Measurements from ENCODE around the gene AKT1. TPM values are rescaled to one million over a fixed set of nuclear protein-coding genes. Genes with fewer than 3 reads are reported as not detected.
A peak's percentile ranks its signal among the peaks of the same experiment; 100 is the strongest.

The AKT1 gene
- total and polyA plus RNA-seq, 12 donors: 95.7 to 152 (median 137) TPM

DNA sequence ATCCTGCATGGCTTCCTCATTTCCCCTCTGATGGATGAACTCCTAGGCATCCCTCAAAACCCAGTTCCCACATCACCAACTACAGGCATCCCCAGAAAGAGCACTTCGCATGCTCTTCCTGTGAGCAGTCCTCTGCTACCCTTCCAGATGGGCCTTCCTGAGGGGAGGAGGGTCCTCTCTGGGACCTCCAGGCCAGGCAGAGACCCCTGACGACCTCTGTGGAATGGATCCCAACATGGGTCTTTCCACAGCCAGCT lies 1.9 kb downstream of the AKT1 start:
- WGBS, 2 donors: 92 to 97% methylated on average over 2 of the region's 2 CpGs
- peaks cover 26 to 72% (median 65%) of the 10 kb centered on the region in 9 donors for H3K4me1 ChIP-seq
- H3K27ac ChIP-seq: peak overlapping the region in 6 of 10 donors; percentile 54 to 93 (median 90)
- intact Hi-C loops (cut with DNase I): loop anchor here in 3 of 10 donors (5.0 kb wide), 2 partner anchors 36 to 41 kb away; partner anchors contain the start of gene SIVA1 (in 2 of the 3)
- no peaks in the 10 kb centered on the region for H3K27me3 ChIP-seq
- H3K36me3 ChIP-seq: peaks cover 0 to 40% (median 4%) of the 10 kb centered on the region in 9 donors
- H3K4me3 ChIP-seq: peak overlapping the region in 7 of 10 donors; percentile 71 to 92 (median 86)
- ATAC-seq: no peak
- TF ChIP-seq CTCF (IDR thresholded peaks at IDR 0.05): no peak
- no peak for DNase-seq
- no peaks in the 10 kb centered on the region for H3K9me3 ChIP-seq

GRCh38 chr14:104792945-104793702 lies 2.4 kb downstream of the AKT1 start:
- Histone ChIP-seq H3K27ac (peak overlapping the region in 7 of 10 donors; percentile 54 to 93 (median 89)), H3K4me3 (peak overlapping the region in 4 of 10 donors; percentile 71 to 92 (median 86)), H3K4me1 (peaks cover 26 to 74% (median 68%) of the 10 kb centered on the region in 9 donors), H3K9me3 (no peaks in the 10 kb centered on the region), H3K27me3 (no peaks in the 10 kb centered on the region), H3K36me3 (peaks cover 0 to 45% (median 4%) of the 10 kb centered on the region in 9 donors)
- TF ChIP-seq CTCF (IDR thresholded peaks at IDR 0.05): no peak
- WGBS, 2 donors: 85% methylated on average over 16 of the region's 16 CpGs
- intact Hi-C loops (cut with DNase I): loop anchor here in 3 of 10 donors (5.0 kb wide), 2 partner anchors 36 to 41 kb away; partner anchors contain the start of gene SIVA1 (in 2 of the 3)
- DNase-seq: no peak
- no peak for ATAC-seq

GRCh38 chr14:104792101-104792884 lies 3.3 kb downstream of the AKT1 start:
- ATAC-seq (peak; percentile 36 to 83 (median 75)), DNase-seq (peak; percentile 72)
- TF ChIP-seq CTCF (IDR thresholded peaks at IDR 0.05): no peak
- H3K9me3 ChIP-seq: no peaks in the 10 kb centered on the region
- no peak overlapping the region for H3K4me3 ChIP-seq
- H3K27me3 ChIP-seq: no peaks in the 10 kb centered on the region
- H3K36me3 ChIP-seq: peaks cover 0 to 53% (median 4%) of the 10 kb centered on the region in 9 donors
- intact Hi-C loops (cut with DNase I): loop anchor here in 3 of 10 donors (5.0 kb wide), 2 partner anchors 35 to 40 kb away; partner anchors contain the start of gene SIVA1 (in 2 of the 3)
- WGBS, 2 donors: 67 to 72% methylated on average over 25 of the region's 25 CpGs
- H3K27ac ChIP-seq: peak overlapping the region in 9 of 10 donors; percentile 2 to 89 (median 66)
- peaks cover 29 to 74% (median 68%) of the 10 kb centered on the region in 9 donors for H3K4me1 ChIP-seq

GRCh38 chr14:104791425-104791824 lies 4.1 kb downstream of the AKT1 start:
- H3K27ac ChIP-seq: peak overlapping the region in 3 of 10 donors; percentile 76 to 89 (median 77)
- no peak for TF ChIP-seq CTCF (IDR thresholded peaks at IDR 0.05)
- no peaks in the 10 kb centered on the region for H3K27me3 ChIP-seq
- intact Hi-C loops (cut with DNase I): loop anchor here in 3 of 10 donors (5.0 kb wide), 2 partner anchors 34 to 39 kb away; partner anchors contain the start of gene SIVA1 (in 2 of the 3)
- ATAC-seq (no peak), DNase-seq (no peak)
- no peaks in the 10 kb centered on the region for H3K9me3 ChIP-seq
- H3K4me3 ChIP-seq: no peak overlapping the region
- WGBS, 2 donors: 90 to 93% methylated on average over 9 of the region's 9 CpGs
- peaks cover 29 to 74% (median 68%) of the 10 kb centered on the region in 9 donors for H3K4me1 ChIP-seq
- H3K36me3 ChIP-seq: peaks cover 0 to 62% (median 4%) of the 10 kb centered on the region in 9 donors

All from heart right ventricle (tissue), 16 donors.